A673 (cell line): ENCODE results near the gene C6orf15. TPM values are rescaled to one million over a fixed set of nuclear protein-coding genes. Genes with fewer than 3 reads are reported as not detected.
A peak's percentile ranks its signal among the peaks of the same experiment; 100 is the strongest.

Source experiments
- BruUV-seq: library from RNA; stranded (reverse); fragments of 400-500 nt; replicated peaks from 2 replicates; lab custom pipeline; 2021; lab: Mats Ljungman, UMichigan
- CTCF ChIA-PET: fragments of 300-600 bp; sonication (Branson Sonifier 250); formaldehyde crosslinking; loops from one replicate; lab custom pipeline; 2022; ENCODE audit warnings: antibody characterized with exemption; lab: Charles Lee
- POLR2A ChIA-PET: fragments of 300-600 bp; sonication (Branson Sonifier 250); formaldehyde crosslinking; loops from one replicate; lab custom pipeline; 2022; ENCODE audit warnings: antibody characterized with exemption; ENCODE audit not compliant: low non-redundant PET; lab: Charles Lee
- DNase-seq: peaks from one replicate; pipeline ENCODE4 v3.0.0-alpha.2; 2015; ENCODE audit warnings: low spot score
- H3K27ac ChIP-seq: fragments of 200-600 bp; sonication (generic); 2 replicates; pipeline ENCODE4 v1.5.1; 2016; ENCODE audit warnings: mixed run types, low read depth, mild to moderate bottlenecking, mixed read lengths, antibody characterized with exemption, low read length; ENCODE audit not compliant: poor library complexity, severe bottlenecking
- H3K27me3 ChIP-seq: fragments of 200-600 bp; sonication (generic); replicated peaks from 2 replicates; pipeline ENCODE4 v1.6.1; 2017; ENCODE audit warnings: mixed run types, low read depth, mild to moderate bottlenecking, mixed read lengths, antibody characterized with exemption, low read length; ENCODE audit not compliant: insufficient read depth, poor library complexity
- H3K36me3 ChIP-seq: fragments of 200-600 bp; sonication (generic); 2 replicates; pipeline ENCODE4 v1.6.1; 2016; ENCODE audit warnings: mixed run types, mild to moderate bottlenecking, mixed read lengths, antibody characterized with exemption, low read length; ENCODE audit not compliant: insufficient read depth, poor library complexity, severe bottlenecking
- H3K4me1 ChIP-seq: fragments of 200-600 bp; sonication (generic); 2 replicates; pipeline ENCODE4 v1.6.1; 2017; ENCODE audit warnings: mixed run types, mild to moderate bottlenecking, mixed read lengths, antibody characterized with exemption, low read length; ENCODE audit not compliant: insufficient read depth, poor library complexity, severe bottlenecking
- H3K4me3 ChIP-seq: fragments of 200-600 bp; sonication (generic); 2 replicates; pipeline ENCODE4 v1.5.1; 2016; ENCODE audit warnings: low read depth, mixed run types, mild to moderate bottlenecking, mixed read lengths, low read length; ENCODE audit not compliant: poor library complexity, severe bottlenecking
- H3K9me3 ChIP-seq: fragments of 200-600 bp; sonication (generic); 2 replicates; pipeline ENCODE4 v1.6.1; 2016; ENCODE audit warnings: mixed run types, low read depth, mild to moderate bottlenecking, mixed read lengths, antibody characterized with exemption, low read length; ENCODE audit not compliant: poor library complexity, severe bottlenecking
- CTCF ChIP-seq: fragments of 300-800, 200-600 bp; sonication (generic); conservative IDR thresholded peaks from 2 replicates; pipeline ENCODE4 v1.5.1; 2017; ENCODE audit warnings: low read depth, mild to moderate bottlenecking, antibody characterized with exemption, low read length, moderate library complexity, mixed read lengths
- EZH2 ChIP-seq: fragments of 200-600 bp; sonication (generic); IDR thresholded peaks from 2 replicates; pipeline ENCODE4 v1.6.1; 2017; ENCODE audit warnings: borderline replicate concordance, low read depth, mild to moderate bottlenecking, mixed read lengths, antibody characterized with exemption, low read length; ENCODE audit not compliant: poor library complexity, severe bottlenecking
- intact Hi-C: fragments of 100-400 bp; cut with micrococcal nuclease; formaldehyde crosslinking; loops from one replicate; pipeline ENCODE4 v1.10.0; 2022; ENCODE audit not compliant: unreplicated experiment
- total RNA-seq: library from RNA; stranded (reverse); gene quantifications from 2 replicates; pipeline ENCODE4 v1.2.3, GENCODE V29; 2021

The C6orf15 gene
- total RNA-seq, 1 experiment from 2014 or later: not detected

- no TSS peak for BruUV-seq
- H3K4me3 ChIP-seq: no peak overlapping the region
- no peaks in the 10 kb centered on the region for H3K9me3 ChIP-seq
- intact Hi-C loops: no loop called here
- no peaks in the 10 kb centered on the region for H3K36me3 ChIP-seq
- H3K27ac ChIP-seq: no peak overlapping the region
- DNase-seq: peak; percentile 70
- H3K27me3 ChIP-seq: no peaks in the 10 kb centered on the region
- no peak for TF ChIP-seq CTCF
- no peak for TF ChIP-seq EZH2
- CTCF ChIA-PET: no interaction called here
- peaks cover 16% of the 10 kb centered on the region for H3K4me1 ChIP-seq
- POLR2A ChIA-PET: no interaction called here
Observed at GRCh38 chr6:31125586-31126363, 13.4 kb upstream of the C6orf15 start.

- no peaks in the 10 kb centered on the region for H3K36me3 ChIP-seq
- H3K4me1 ChIP-seq: peaks cover 16% of the 10 kb centered on the region
- POLR2A ChIA-PET: no interaction called here
- TF ChIP-seq CTCF (no peak), EZH2 (no peak)
- H3K27me3 ChIP-seq: no peaks in the 10 kb centered on the region
- CTCF ChIA-PET: no interaction called here
- no peak overlapping the region for H3K27ac ChIP-seq
- no peak overlapping the region for H3K4me3 ChIP-seq
- BruUV-seq: no TSS peak
- intact Hi-C loops: no loop called here
- no peak for DNase-seq
- H3K9me3 ChIP-seq: no peaks in the 10 kb centered on the region
Observed at GRCh38 chr6:31125162-31125561, 12.8 kb upstream of the C6orf15 start.

GRCh38 chr6:31122791-31123706 lies 10.7 kb upstream of the C6orf15 start:
- Histone ChIP-seq H3K27me3 (no peaks in the 10 kb centered on the region), H3K36me3 (no peaks in the 10 kb centered on the region), H3K9me3 (no peaks in the 10 kb centered on the region), H3K27ac (no peak overlapping the region), H3K4me1 (peaks cover 9% of the 10 kb centered on the region), H3K4me3 (no peak overlapping the region)
- TF ChIP-seq CTCF: no peak
- no peak for TF ChIP-seq EZH2
- POLR2A ChIA-PET: interaction anchor here (0.6 kb wide), 1 partner anchor 308 kb away, joined by 11 read pairs; no protein-coding TSS in a partner anchor
- intact Hi-C loops: no loop called here
- DNase-seq: no peak
- BruUV-seq: no TSS peak
- CTCF ChIA-PET: no interaction called here
